Measurements from ENCODE around the gene DCX. TPM values are rescaled to one million over a fixed set of nuclear protein-coding genes. Genes with fewer than 3 reads are reported as not detected.

The DCX gene
- not detected in 2 replicates for total RNA-seq

GRCh38 chrX:111411983-111412382 lies at the start of gene DCX:
Gene DCX (minus strand): TSS chrX:111412192. CDS start chrX:111410398, 1,794 bp downstream.

GRCh38 chrX:111270339-111270738 lies 141.7 kb downstream of the DCX start, which contains the start of gene CAPN6:
Gene CAPN6 (minus strand): TSS chrX:111270483. CDS start chrX:111263936, 6,547 bp downstream.

Other genes with a start within 250 kb of the DCX start
- gene CAPN6, start 141.7 kb downstream of the DCX start, total RNA-seq, result 0.15 TPM in 1 of 2 replicates, not detected in the other
- gene SERTM2, start 99.5 kb upstream of the DCX start, total RNA-seq, result under 0.01 TPM in 1 of 2 replicates, not detected in the other